HepG2 (cell line): ENCODE results near the gene WDR93. TPM values are rescaled to one million over a fixed set of nuclear protein-coding genes. Genes with fewer than 3 reads are reported as not detected.

Experiments
- ASH2L ChIP-seq: fragments of 300-600, 200-600 bp; sonication (generic); IDR thresholded peaks from 2 replicates; pipeline ENCODE4 v1.7.0; 2017; ENCODE audit warnings: low read depth, mild to moderate bottlenecking, moderate library complexity, mixed read lengths, low read length; ENCODE audit not compliant: insufficient read length
- DDIT3 ChIP-seq: sonication (generic); formaldehyde crosslinking; IDR thresholded peaks from 2 replicates; pipeline ENCODE4 v1.4.0; 2020; ENCODE audit warnings: mild to moderate bottlenecking, missing genetic modification reagents
- HNF1B ChIP-seq: sonication (generic); formaldehyde crosslinking; IDR thresholded peaks from 2 replicates; pipeline ENCODE4 v1.5.1; 2020; ENCODE audit warnings: mild to moderate bottlenecking, moderate library complexity, missing genetic modification reagents
- MAF1 ChIP-seq: sonication (generic); formaldehyde crosslinking; IDR thresholded peaks from 2 replicates; pipeline ENCODE4 v1.5.0; 2020; ENCODE audit warnings: missing genetic modification reagents, borderline replicate concordance
- NPAS2 ChIP-seq: sonication (generic); formaldehyde crosslinking; IDR thresholded peaks from 2 replicates; pipeline ENCODE4 v1.8.0; 2022; ENCODE audit warnings: mild to moderate bottlenecking, missing genetic modification reagents, borderline replicate concordance
- PRDM4 ChIP-seq: sonication (generic); formaldehyde crosslinking; IDR thresholded peaks from 2 replicates; pipeline ENCODE4 v1.9.0; 2021; ENCODE audit warnings: missing genetic modification reagents, borderline replicate concordance
- STAG1 ChIP-seq: sonication (generic); formaldehyde crosslinking; IDR thresholded peaks from 2 replicates; pipeline ENCODE4 v1.4.0; 2020; ENCODE audit warnings: missing genetic modification reagents
- TCF7 ChIP-seq: sonication (generic); IDR thresholded peaks from 2 replicates; pipeline ENCODE4 v1.6.1; 2016; ENCODE audit warnings: antibody characterized with exemption, low read depth
- ZNF646 ChIP-seq: sonication (generic); formaldehyde crosslinking; IDR thresholded peaks from 2 replicates; pipeline ENCODE4 v1.9.0; 2021; ENCODE audit warnings: mild to moderate bottlenecking, missing genetic modification reagents
- ZNF660 ChIP-seq: sonication (generic); formaldehyde crosslinking; IDR thresholded peaks from 2 replicates; pipeline ENCODE4 v1.5.1; 2020; ENCODE audit warnings: mild to moderate bottlenecking, low read depth, missing genetic modification reagents, borderline replicate concordance
- polyA plus RNA-seq, 8 experiments: library from polyadenylated mRNA; depleted of rRNA in 3 of 8; stranded (reverse) in 7 of 8; unstranded in 1 of 8; fragments of >200 nt; fragmentation: Illumina TruSeq in 4 of 8; extraction: Trizol in 4 of 8; gene quantifications; 2 replicates each; pipeline versions ENCODE4 v1.2.1 to v1.2.3, GENCODE V29; 2011 to 2016; ENCODE audit warnings: low read depth in 4 of 8, missing spikeins in 1 of 8, mixed read lengths in 1 of 8; ENCODE audit not compliant: insufficient read depth in 1 of 8
- total RNA-seq, 5 experiments: library from RNA; depleted of rRNA; stranded (reverse); fragments of >200 nt; fragmentation: Illumina TruSeq; extraction: Trizol; gene quantifications; 2 replicates each; pipeline ENCODE4 v1.2.3, GENCODE V29; 2016; ENCODE audit warnings: low read depth in 1 of 5
- TF ChIP-seq, protein P1 (sequence below): sonication (generic); formaldehyde crosslinking; conservative IDR thresholded peaks from 2 replicates; pipeline ENCODE4 v1.4.0; 2020; ENCODE audit warnings: mild to moderate bottlenecking, missing genetic modification reagents, moderate library complexity
- TF ChIP-seq, protein P2 (sequence below): sonication (generic); formaldehyde crosslinking; IDR thresholded peaks from 2 replicates; pipeline ENCODE4 v1.5.0; 2020; ENCODE audit warnings: missing genetic modification reagents

WDR93 gene
- total and polyA plus RNA-seq, 2 of the 13 experiments (the other 11 are each of a cell fraction or from before 2014, with no cell fraction given): 0.07 TPM; not detected in 1

GRCh38 chr15:89674526-89674925, 16.1 kb upstream of the WDR93 start (continued):
- TF ChIP-seq PRDM4 (CRISPR knock-in tag): no peak
- TF ChIP-seq ASH2L: no peak
- no peak for TF ChIP-seq ZNF646 (CRISPR knock-in tag)
- TF ChIP-seq, protein P1, sequence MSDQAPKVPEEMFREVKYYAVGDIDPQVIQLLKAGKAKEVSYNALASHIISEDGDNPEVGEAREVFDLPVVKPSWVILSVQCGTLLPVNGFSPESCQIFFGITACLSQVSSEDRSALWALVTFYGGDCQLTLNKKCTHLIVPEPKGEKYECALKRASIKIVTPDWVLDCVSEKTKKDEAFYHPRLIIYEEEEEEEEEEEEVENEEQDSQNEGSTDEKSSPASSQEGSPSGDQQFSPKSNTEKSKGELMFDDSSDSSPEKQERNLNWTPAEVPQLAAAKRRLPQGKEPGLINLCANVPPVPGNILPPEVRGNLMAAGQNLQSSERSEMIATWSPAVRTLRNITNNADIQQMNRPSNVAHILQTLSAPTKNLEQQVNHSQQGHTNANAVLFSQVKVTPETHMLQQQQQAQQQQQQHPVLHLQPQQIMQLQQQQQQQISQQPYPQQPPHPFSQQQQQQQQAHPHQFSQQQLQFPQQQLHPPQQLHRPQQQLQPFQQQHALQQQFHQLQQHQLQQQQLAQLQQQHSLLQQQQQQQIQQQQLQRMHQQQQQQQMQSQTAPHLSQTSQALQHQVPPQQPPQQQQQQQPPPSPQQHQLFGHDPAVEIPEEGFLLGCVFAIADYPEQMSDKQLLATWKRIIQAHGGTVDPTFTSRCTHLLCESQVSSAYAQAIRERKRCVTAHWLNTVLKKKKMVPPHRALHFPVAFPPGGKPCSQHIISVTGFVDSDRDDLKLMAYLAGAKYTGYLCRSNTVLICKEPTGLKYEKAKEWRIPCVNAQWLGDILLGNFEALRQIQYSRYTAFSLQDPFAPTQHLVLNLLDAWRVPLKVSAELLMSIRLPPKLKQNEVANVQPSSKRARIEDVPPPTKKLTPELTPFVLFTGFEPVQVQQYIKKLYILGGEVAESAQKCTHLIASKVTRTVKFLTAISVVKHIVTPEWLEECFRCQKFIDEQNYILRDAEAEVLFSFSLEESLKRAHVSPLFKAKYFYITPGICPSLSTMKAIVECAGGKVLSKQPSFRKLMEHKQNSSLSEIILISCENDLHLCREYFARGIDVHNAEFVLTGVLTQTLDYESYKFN (CRISPR knock-in tag): peak; percentile 57; the same call in 1 of the 2 replicates
- no peak for TF ChIP-seq DDIT3
- TF ChIP-seq NPAS2: no peak
- TF ChIP-seq HNF1B: no peak
- no peak for TF ChIP-seq ZNF660 (CRISPR knock-in tag)
- TF ChIP-seq TCF7: peak; percentile 84
- peak; percentile 63 for TF ChIP-seq STAG1
- TF ChIP-seq, protein P2, sequence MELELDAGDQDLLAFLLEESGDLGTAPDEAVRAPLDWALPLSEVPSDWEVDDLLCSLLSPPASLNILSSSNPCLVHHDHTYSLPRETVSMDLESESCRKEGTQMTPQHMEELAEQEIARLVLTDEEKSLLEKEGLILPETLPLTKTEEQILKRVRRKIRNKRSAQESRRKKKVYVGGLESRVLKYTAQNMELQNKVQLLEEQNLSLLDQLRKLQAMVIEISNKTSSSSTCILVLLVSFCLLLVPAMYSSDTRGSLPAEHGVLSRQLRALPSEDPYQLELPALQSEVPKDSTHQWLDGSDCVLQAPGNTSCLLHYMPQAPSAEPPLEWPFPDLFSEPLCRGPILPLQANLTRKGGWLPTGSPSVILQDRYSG: no peak
- no peak for TF ChIP-seq MAF1 (CRISPR knock-in tag)
